GM20431 (cell line): ENCODE measurements around the gene CNTN5.

Experiments used
- in situ Hi-C: fragments of 300-500 bp; cut with MseI, MboI; formaldehyde crosslinking; loops from one replicate; pipeline ENCODE4 v1.15.0; 2020; ENCODE audit warnings: low sequenced_read_pairs; ENCODE audit not compliant: unreplicated experiment

The CNTN5 gene

DNA sequence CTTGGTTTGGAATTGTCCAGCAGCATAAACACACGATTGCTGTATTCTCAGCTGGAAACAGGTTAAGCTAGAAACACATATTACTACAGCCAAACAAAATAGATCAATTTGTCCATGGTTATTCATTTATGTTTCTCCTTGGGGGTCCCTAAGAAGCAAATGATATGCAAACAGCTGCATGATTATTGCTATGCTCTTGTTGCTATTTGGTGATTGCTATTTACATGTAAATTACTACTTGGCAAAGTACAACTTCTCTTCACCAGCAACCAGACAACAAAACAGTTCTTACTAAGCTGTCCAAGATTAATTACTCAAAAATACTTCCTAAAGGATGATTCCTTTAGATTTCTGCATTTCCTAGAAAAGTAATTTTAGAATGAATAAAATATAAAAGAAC is 1098.4 kb downstream of the CNTN5 start:
- in situ Hi-C loops: no loop called here

DNA sequence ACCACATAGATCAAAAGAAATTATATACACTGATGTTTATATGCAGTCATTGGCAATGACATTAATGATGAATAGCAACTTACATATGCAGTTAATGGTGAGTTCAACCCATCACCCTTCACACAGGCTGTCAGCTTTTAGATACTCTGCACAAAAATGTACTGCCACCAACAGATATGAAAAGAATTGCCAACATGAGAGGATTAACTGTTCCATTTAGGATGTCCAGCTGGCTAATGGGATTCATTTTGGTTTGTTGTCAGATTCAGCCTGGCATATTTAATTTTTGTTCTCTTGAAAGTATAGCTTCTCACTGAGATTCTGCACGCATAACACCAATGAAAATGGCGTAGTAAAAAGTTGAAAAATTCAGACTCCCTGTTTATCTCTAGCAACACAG is 1112.4 kb downstream of the CNTN5 start:
- in situ Hi-C loops: no loop called here

DNA sequence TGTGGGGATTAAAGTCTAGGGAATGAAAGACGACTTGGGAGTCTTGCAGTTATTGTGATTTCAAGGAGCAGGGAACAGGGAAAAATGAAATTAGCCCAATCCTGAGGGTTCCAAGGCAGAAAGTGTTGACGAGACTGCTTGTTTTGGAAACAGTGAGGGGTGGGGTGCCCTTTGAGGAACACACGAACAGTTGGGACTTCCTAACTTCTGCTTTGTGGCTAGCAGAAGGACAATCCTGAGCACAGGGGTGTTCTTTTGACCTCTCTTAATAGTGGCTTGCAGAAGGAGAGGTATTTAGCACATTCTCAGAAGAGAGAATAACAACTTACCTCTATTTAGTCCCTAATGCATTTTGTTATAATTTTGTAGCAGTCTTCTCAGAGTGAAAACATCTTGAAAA is 1120.5 kb downstream of the CNTN5 start:
- in situ Hi-C loops: no loop called here

DNA sequence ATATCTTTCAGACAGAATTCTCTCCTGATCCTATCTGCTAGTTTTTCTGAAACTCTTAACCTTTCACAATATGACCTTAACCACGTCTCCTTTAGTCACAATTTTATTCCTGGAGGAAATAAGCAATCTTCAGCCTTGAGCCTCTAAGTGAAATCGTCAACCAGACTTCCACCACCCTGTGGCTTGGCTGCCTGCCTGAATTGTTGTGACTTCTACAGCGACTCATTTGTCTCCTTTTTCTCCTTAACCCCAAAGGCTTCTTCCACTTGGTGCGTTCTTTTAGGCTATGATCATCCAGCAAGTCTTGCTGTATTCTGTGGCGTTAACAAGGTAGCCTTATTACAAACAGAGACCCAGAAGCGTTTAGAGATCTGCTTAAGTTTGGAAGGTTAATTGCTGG is 1131.2 kb downstream of the CNTN5 start:
- in situ Hi-C loops: no loop called here

DNA sequence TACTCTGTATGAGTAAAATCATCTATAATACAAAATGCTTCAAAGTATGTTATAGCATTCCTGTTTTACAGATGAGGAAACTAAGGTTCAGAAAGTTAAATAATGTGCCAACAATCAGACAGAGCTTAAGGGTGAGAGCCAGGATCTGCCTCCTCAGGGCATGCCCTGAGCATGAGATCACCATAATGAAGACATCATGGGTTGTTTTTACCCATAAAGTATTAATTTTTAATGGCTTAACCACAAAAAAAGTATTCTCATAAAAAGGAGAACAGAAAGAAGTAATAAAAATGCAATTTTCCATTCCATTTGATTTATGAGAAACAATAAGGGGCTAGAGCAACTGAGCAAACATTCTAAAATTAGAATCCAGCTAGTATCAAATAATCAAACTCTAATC is 1132.0 kb downstream of the CNTN5 start:
- in situ Hi-C loops: no loop called here

DNA sequence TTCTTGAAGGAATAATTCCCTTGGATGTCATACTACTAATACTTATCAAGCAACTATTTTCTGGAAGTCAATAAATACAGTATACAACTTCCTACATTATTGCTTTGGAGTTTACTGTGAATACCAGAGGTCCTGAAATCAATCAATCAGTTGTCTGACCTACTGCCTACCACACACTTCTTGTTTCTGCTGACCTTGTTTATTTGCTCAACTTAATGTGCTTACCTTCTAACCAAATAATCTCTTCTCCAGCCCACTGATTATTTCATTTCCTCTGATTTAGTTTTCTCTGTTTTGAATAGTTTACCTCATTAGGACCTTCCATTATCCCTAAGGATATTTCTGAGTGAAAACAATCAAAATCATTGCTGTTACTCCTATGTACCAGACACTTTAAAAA is 1142.7 kb downstream of the CNTN5 start:
- in situ Hi-C loops: no loop called here

DNA sequence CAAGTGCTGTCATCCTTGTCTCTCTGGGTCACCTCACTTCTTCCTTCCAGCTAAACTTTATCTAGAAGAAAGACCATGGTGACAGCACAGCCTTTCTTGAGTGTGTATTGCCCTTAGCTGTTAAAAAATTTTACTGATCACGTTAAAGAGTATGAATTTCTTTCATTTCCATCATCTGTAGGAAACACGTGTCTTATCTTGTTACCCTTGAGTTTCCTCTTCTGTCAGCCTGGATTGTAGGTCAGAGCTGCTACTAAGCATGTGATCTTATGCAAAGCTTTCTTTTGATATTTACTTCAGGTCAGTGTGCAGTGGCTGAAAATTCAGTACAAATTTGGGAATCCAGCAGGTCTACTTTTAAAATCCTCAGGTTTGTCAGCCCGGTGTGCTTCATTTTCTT is 1154.1 kb downstream of the CNTN5 start:
- in situ Hi-C loops: no loop called here

DNA sequence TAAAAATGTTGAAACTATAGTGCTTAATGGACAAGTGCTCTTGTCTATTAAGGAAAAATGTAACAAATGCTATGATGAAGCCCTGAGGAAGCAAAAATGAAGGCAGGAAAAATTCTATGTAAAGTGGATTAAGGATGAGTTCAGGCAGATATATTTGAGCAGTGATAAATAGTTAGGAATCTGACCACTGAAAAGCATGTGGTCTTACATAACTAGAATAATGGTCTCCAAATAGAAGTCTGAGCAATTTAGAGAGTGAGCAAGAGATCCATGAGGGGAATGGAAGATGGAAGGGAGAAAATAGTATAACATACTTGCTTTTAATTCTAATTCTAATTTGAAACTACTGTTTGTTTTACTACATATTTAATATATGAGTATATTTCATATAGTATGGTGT is 1155.7 kb downstream of the CNTN5 start:
- in situ Hi-C loops: no loop called here

DNA sequence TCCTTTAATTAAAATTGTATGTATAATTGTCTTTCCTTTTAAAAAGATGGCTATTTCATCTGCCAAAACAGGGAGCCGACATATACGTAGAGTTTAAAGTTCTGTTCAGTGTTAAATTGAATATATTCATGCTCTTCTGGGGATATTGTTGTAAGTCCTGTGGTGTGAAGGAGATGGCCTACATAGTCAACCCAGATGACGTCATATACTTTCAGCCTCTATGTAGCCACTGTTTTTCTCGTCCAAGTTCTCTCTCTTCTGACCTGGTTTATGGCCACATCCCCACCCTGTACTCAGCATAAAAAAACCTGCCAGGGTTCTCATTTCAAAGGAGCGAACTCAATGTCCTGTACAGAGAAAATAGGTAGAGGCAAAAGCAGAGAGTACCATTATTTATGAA is 1156.9 kb downstream of the CNTN5 start:
- in situ Hi-C loops: no loop called here

DNA sequence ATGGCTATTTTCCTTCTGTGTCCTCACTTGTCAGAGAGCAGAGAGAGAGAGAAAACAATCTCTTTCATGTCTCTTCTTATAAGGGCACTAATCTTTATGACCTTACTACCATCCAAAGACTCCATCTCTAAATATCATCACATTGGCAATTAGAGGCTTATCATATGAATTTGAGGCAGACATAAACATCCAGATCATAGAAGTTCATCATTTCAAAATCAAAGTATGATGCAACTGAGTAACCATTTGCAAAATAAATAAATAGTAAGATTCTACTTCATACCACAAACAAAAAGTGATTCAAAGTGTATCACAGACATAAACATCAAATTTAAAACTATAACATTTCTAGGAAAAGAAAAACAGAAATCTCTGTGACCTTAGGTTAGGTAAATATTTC is 1161.6 kb downstream of the CNTN5 start:
- in situ Hi-C loops: no loop called here

DNA sequence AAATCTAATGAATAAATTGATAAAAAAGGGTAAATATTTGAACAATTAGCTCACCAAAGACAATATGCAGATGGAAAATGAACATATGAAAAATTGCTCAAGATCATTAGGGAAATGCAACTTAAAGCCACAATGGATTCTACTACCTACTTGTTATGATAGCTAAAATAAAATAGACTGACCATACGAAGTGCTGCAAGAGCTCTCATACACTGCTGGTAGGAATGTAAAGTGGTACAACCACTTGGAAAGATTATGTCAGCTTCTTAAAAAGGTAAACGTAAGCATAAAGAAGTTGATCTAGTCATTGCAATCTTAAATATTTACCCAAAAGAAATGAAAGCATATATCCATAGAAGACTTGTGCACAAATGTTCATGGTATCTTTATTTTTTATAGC is 1162.2 kb downstream of the CNTN5 start:
- in situ Hi-C loops: no loop called here

DNA sequence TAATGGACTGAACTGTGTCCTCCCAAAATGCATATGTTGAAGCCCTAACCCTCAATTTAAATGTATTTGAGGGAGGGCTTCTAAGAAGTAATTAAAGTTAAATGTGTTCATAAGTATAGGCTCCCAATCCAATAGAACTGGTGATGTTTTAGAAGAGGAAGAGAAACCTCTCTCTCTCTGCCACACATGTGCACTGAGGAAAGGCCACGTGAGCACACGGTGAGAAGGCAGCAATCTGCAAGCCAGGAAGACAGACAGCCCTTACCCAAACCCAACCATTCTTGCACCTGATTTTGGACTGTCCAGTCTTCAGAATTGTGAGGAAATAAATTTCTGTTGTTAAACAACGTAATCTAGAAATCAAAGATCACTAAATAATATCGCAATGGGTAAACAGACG is 1164.8 kb downstream of the CNTN5 start:
- in situ Hi-C loops: no loop called here

DNA sequence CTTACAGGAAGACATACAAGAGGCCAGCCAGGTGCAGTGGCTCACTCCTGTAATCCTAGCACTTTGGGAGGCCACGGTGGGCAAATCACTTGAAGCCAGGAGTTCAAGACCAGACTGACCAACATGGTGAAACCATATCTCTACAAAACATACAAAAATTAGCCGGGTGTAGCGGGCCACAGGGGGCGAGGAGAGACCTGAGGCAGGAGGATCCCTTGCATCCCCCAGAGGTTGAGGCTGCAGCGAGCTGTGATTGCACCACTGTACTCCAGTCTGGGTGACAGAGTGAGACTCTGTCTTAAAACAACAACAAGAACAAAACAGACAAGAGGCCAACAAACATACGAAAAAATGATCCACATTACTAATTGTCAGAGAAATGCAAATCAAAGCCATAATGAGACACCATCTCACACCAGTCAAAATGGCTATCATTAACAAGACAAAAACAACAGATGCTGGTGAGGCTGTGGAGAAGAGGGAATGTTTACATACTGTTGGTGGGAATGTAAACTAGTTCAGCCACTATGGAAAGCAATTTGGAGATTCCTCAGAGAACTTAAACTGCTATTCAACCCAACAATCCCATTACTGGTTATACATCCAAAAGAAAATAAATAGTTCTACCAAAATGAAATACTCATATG is 1167.5 kb downstream of the CNTN5 start:
- in situ Hi-C loops: no loop called here

DNA sequence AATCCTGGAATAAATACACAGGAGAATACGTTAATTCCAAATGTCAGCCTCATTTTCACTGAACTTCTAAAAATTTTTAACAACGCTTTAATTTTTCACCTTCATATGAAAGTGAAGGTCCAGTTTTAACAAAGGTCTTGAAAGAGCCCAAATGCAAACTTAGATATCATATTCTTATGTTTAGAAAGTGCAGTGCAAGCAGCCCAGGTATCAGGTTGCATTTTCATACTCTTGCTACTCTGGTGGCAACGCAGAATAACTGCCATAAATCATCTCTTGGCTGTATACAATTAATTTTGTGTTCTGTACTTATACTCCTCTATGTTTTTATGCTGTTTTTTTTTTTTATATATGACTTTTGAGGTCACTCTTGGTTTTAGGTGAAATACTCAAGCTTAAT is 1169.6 kb downstream of the CNTN5 start:
- in situ Hi-C loops: no loop called here

DNA sequence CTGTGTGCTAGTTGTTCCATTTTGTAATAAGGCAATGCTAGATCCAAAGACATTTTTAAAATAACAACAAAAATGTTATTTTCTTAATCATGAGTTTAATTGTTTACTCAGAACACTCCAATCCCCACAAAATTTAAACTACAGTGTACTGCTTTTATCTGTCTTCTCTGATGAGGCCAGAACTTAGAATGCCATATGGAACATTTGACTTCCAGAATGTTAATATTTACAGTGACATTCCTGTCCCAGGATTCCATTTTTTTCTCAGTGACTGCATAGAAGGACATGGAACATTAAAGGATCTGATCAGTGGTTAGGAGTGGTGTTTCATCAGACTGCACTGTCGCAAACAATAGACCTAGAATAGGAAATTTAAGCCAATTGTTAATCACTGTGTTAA is 1171.4 kb downstream of the CNTN5 start:
- in situ Hi-C loops: no loop called here

DNA sequence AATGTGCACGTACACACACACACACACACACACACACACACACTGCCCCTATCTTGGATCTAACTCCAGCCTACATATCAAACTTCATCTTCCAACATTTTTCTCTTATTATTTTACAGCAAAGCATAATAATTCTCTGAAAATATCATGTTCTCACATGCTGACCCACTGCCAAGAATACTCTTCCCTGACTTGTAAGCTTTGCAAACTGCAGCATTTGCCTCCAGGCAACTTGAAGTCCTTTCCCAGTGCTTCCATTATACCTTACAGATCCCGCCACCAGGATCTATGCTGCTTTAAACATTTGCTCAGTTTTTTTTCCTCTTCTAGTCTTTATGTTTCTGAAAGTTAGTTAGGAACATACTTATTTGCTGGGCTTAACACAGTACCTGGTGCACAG is 1183.0 kb downstream of the CNTN5 start:
- in situ Hi-C loops: no loop called here

DNA sequence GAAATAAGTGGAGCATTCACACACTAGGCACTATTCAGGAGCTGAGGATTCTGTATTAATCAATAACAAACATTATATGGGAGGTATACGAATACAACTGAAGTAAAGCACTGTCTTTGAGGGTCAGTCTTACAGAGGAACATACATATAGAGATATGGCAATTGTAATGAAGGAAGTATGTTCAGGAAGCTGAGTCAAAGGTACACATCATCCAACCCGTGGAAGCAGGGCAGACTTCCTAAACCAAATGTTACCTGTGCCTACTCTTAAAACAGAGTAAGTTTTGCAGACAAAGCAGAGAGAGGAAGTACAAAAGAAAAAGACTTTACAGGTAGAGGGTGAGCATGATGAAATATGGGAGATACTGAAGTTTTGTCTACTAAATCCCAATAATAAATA is 1185.2 kb downstream of the CNTN5 start:
- in situ Hi-C loops: no loop called here

DNA sequence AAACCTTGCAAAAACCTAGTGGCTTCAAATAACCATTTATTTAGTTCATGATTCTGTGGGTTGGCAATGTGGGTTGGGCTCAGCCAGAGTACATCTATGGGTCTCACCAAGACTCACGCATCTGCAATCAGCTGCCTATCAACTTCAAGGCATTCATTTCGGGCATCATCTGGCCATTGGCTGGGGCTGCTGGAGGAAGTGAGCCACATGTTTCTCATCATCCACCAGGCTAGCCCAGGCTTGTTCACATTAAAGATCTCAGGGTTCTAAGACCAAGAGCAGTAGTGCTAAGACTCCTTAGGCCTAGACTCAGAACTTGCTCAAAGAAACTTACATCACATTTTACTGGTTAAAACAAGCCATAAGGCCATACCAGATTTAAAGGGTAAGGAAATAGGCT is 1187.5 kb downstream of the CNTN5 start:
- in situ Hi-C loops: no loop called here

DNA sequence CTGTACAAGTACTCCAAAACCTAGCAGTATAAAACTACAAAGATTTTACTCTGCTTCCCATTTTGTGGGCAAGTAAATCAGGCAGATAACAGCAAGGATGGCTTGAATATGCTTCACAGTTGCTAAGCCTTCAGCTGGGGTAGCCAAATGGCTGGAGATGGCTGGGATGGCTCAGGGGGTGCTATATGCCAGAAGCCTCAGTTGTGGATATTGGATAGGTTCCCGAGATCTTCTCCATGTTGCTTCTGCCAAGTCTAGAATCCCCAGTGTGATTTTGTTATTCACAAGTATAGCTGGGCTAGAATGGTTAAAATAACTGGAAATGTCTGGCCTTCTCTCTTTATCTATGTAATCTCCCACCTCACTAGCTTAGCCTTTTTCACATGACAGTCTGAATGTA is 1194.0 kb downstream of the CNTN5 start:
- in situ Hi-C loops: no loop called here

DNA sequence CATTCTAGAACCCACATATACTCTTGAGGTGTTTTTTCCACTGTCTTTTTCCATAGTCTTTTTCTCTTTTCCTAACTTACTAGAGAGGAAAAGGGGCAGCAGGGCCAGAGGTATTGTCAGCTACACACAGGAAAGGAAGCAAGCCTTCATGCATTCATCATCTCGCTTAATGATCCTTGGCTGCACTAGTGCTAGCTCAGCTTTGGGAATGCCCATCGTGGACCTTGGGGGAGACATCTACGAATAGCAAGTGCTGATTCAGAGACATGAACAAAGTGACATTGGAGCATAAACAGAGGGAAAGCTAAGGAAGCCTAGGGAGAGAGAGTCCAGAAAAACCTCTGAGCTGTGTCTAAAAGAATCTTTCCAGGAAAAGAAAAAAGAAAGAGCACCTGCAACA is 1200.1 kb downstream of the CNTN5 start:
- in situ Hi-C loops: no loop called here

DNA sequence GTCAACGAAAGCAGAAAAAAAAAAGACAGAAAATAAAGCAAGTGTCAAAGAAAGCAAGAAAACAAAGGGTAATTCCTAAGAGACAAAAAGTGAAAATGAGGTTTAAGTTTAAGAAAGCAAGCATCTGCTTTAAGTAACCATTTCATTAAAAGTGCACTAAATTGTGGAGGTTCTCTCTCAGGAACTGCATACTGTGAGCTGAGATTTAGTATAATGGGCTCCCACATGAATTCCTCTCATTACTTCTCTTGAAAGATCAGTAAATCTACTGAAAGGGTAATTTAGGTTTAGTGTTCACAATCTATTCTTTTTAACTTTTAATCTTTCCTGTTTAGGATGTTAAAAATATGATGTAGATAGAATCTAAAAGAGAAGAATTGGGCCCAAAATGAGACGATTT is 1201.0 kb downstream of the CNTN5 start:
- in situ Hi-C loops: no loop called here

DNA sequence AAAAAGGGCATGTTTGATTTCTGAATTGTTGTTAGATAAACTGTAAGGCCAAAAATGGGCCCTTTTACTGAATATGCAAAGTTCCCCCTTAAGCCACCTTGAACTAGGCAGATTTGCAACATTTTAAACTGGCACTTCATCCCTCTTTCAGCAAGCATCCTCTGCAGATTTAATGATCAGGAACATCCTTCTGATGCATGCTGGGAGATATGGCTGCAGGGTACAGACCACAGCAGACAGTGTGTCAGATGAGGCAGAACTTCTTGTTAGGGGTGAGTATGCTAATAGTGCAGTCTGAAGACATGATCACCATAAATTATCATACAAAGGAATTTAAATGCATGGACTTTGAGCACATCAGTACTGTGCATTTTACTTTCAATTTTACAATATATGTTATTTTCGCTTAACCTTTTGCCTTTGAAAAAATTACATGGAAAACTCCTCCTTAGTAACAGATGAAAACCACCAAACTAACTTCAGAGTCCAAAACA is 1203.8 kb downstream of the CNTN5 start:
- in situ Hi-C loops: no loop called here

DNA sequence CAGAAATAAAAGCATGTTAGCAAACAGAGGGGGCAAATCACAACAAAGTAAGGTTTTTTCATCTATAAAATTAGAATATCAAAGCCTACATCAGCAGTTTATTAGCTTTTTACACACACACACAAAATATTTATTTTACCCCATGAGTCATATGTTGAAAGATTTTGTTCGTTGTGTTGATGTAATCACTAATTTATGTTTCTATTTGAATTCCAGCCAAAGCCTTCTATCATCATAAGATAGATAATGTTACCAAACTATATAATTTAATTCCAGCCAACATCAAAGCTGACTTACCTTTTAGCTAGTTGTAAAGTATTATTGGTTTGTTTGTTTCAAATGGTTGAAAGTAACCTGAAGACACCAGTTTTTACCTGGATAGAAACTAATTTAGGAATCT is 1208.3 kb downstream of the CNTN5 start:
- in situ Hi-C loops: no loop called here
